ENCODE measurements around the gene ZFYVE16. TPM values are rescaled to one million over a fixed set of nuclear protein-coding genes. Genes with fewer than 3 reads are reported as not detected.

Gene ZFYVE16
- total and polyA plus RNA-seq, 2 of the 13 experiments (the other 11 are each of a cell fraction or from before 2014, with no cell fraction given), result 9.3 to 33.3 TPM

- TF ChIP-seq ZNF737 (CRISPR knock-in tag; IDR thresholded peaks at IDR 0.05; ENCODE audit: borderline replicate concordance) (no peak), ESRRA (CRISPR knock-in tag; IDR thresholded peaks at IDR 0.05; ENCODE audit: low read depth) (no peak), KLF12 (CRISPR knock-in tag; IDR thresholded peaks at IDR 0.05; ENCODE audit: borderline replicate concordance) (no peak), MAZ (IDR thresholded peaks at IDR 0.05; ENCODE audit: borderline replicate concordance, low read depth, low read length) (0 out of 2 replicates have a peak, but pooled peaks have one; percentile 72), MAZ (CRISPR knock-in tag; IDR thresholded peaks at IDR 0.05; ENCODE audit: low read depth) (peak; percentile 79), GTF3A (CRISPR knock-in tag; conservative IDR thresholded peaks at IDR 0.05) (no peak), ARNT2 (CRISPR knock-in tag; IDR thresholded peaks at IDR 0.05; ENCODE audit: low read depth) (peak; percentile 54; the same call in 1 of the 2 replicates), SATB2 (CRISPR knock-in tag; IDR thresholded peaks at IDR 0.05) (no peak), ZMYM2 (CRISPR knock-in tag; IDR thresholded peaks at IDR 0.05) (no peak), RERE (CRISPR knock-in tag; IDR thresholded peaks at IDR 0.05; ENCODE audit: low read depth) (no peak), SIX4 (CRISPR knock-in tag; IDR thresholded peaks at IDR 0.05) (no peak), LBX2 (CRISPR knock-in tag; IDR thresholded peaks at IDR 0.05; ENCODE audit: borderline replicate concordance) (no peak), ZNF12 (CRISPR knock-in tag; IDR thresholded peaks at IDR 0.05) (no peak), GATAD2A (CRISPR knock-in tag; IDR thresholded peaks at IDR 0.05) (0 out of 2 replicates have a peak, but pooled peaks have one; percentile 25), MIER3 (CRISPR knock-in tag; IDR thresholded peaks at IDR 0.05; ENCODE audit: borderline replicate concordance) (no peak), HBP1 (CRISPR knock-in tag; IDR thresholded peaks at IDR 0.05; ENCODE audit: low read depth) (no peak), CC2D1A (CRISPR knock-in tag; IDR thresholded peaks at IDR 0.05) (no peak), HDAC1 (CRISPR knock-in tag; IDR thresholded peaks at IDR 0.05) (peak; percentile 43; the same call in 1 of the 2 replicates), ZMAT3 (CRISPR knock-in tag; conservative IDR thresholded peaks at IDR 0.05) (no peak), RBFOX2 (IDR thresholded peaks at IDR 0.05; ENCODE audit: low read depth, low read length) (peak; percentile 64; the same call in 1 of the 2 replicates), SMAD9 (CRISPR knock-in tag; IDR thresholded peaks at IDR 0.05) (no peak)
- TF ChIP-seq, protein P1, sequence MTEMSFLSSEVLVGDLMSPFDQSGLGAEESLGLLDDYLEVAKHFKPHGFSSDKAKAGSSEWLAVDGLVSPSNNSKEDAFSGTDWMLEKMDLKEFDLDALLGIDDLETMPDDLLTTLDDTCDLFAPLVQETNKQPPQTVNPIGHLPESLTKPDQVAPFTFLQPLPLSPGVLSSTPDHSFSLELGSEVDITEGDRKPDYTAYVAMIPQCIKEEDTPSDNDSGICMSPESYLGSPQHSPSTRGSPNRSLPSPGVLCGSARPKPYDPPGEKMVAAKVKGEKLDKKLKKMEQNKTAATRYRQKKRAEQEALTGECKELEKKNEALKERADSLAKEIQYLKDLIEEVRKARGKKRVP (CRISPR knock-in tag; IDR thresholded peaks at IDR 0.05), result no peak
These were observed 861 bp downstream of the ZFYVE16 start (continued) for GRCh38 chr5:80408484-80409366.
